CD8-positive, alpha-beta memory T cell (primary cell): ENCODE results near the gene SETD1B. TPM values are rescaled to one million over a fixed set of nuclear protein-coding genes. Genes with fewer than 3 reads are reported as not detected.

Source experiments
- CTCF ChIA-PET: fragments of 350-600 bp; sonication (Branson Sonifier 250); formaldehyde crosslinking; loops from one replicate; lab custom pipeline; 2021; ENCODE audit warnings: antibody characterized with exemption; lab: Charles Lee
- POLR2A ChIA-PET: fragments of 350-600 bp; sonication (Branson Sonifier 250); formaldehyde crosslinking; loops from one replicate; lab custom pipeline; 2021; ENCODE audit warnings: antibody characterized with exemption; lab: Charles Lee
- DNase-seq, 5 donors: peaks; one replicate each; pipeline versions ENCODE4 v3.0.0 to v3.0.0-alpha.2; 2020 to 2022; ENCODE audit warnings: mixed read lengths in 1 of 5
- H3K27ac ChIP-seq: one replicate; pipeline ENCODE4 v1.7.0; 2013; ENCODE audit warnings: low read depth, mild to moderate bottlenecking, low read length, moderate library complexity
- H3K27me3 ChIP-seq: 2 replicates; pipeline ENCODE4 v1.7.0; 2013; ENCODE audit warnings: low read length, mild to moderate bottlenecking; ENCODE audit not compliant: insufficient read depth, poor library complexity, severe bottlenecking
- H3K36me3 ChIP-seq: 2 replicates; pipeline ENCODE4 v1.7.0; 2013; ENCODE audit warnings: mild to moderate bottlenecking, low read length, moderate library complexity; ENCODE audit not compliant: insufficient read depth
- H3K4me1 ChIP-seq: 2 replicates; pipeline ENCODE4 v1.7.0; 2013; ENCODE audit warnings: mild to moderate bottlenecking, low read length, moderate library complexity; ENCODE audit not compliant: insufficient read depth
- H3K4me3 ChIP-seq: 2 replicates; pipeline ENCODE4 v1.7.0; 2013; ENCODE audit warnings: mild to moderate bottlenecking, low read length
- H3K9me3 ChIP-seq: 2 replicates; pipeline ENCODE4 v1.7.0; 2013; ENCODE audit warnings: mild to moderate bottlenecking, low read length
- H3K27ac Mint-ChIP-seq, 8 donors: one replicate each; pipeline ENCODE4 v1.8.0; 2020 to 2021; ENCODE audit warnings: mixed read lengths in 8 of 8, mild to moderate bottlenecking in 6 of 8, inconsistent platforms in 3 of 8, moderate library complexity in 3 of 8
- H3K27me3 Mint-ChIP-seq, 2 donors: one replicate each; pipeline ENCODE4 v1.8.0; 2020 to 2021; ENCODE audit warnings: mixed read lengths in 2 of 2, mild to moderate bottlenecking in 1 of 2, moderate library complexity in 1 of 2
- H3K36me3 Mint-ChIP-seq, 3 donors: one replicate each; pipeline ENCODE4 v1.8.0; 2020 to 2021; ENCODE audit warnings: mixed read lengths in 3 of 3, inconsistent platforms in 1 of 3, mild to moderate bottlenecking in 1 of 3
- H3K4me1 Mint-ChIP-seq, 3 donors: one replicate each; pipeline ENCODE4 v1.8.0; 2020 to 2021; ENCODE audit warnings: mixed read lengths in 3 of 3, inconsistent platforms in 1 of 3, mild to moderate bottlenecking in 1 of 3
- H3K4me3 Mint-ChIP-seq, 7 donors: one replicate each; pipeline ENCODE4 v1.8.0; 2020 to 2021; ENCODE audit warnings: mixed read lengths in 7 of 7, mild to moderate bottlenecking in 6 of 7, moderate library complexity in 4 of 7, inconsistent platforms in 2 of 7
- H3K9me3 Mint-ChIP-seq, 5 donors: one replicate each; pipeline ENCODE4 v1.8.0; 2020 to 2022; ENCODE audit warnings: mixed read lengths in 5 of 5, mild to moderate bottlenecking in 3 of 5, moderate library complexity in 2 of 5, inconsistent platforms in 1 of 5
- polyA plus RNA-seq: library from polyadenylated mRNA; unstranded; fragments of 300-500 nt; fragmentation: Illumina TruSeq; gene quantifications from one replicate; pipeline ENCODE4 v1.2.3, GENCODE V29; 2021
- total RNA-seq, 2 experiments: library from RNA; stranded (reverse); gene quantifications; one replicate each; pipeline ENCODE4 v1.2.3, GENCODE V29; 2021

The SETD1B gene
- total and polyA plus RNA-seq, 3 experiments from 2014 or later = 2.4 to 31.9 (median 31.3) TPM

GRCh38 chr12:121816925-121817647 lies 13.3 kb downstream of the SETD1B start:
- Mint-ChIP-seq H3K4me1 (peaks cover 18 to 33% (median 22%) of the 10 kb centered on the region in 3 donors), H3K27me3 (peaks cover 0 to 2% of the 10 kb centered on the region in 2 donors), H3K36me3 (peaks cover 6 to 86% (median 11%) of the 10 kb centered on the region in 3 donors), H3K9me3 (no peaks in the 10 kb centered on the region), H3K4me3 (no peak overlapping the region), H3K27ac (peak overlapping the region in 1 of 8 donors; percentile 60)
- Histone ChIP-seq H3K9me3 (no peaks in the 10 kb centered on the region), H3K4me1 (peaks cover 18% of the 10 kb centered on the region), H3K36me3 (peaks cover 47% of the 10 kb centered on the region), H3K4me3 (no peak overlapping the region), H3K27me3 (no peaks in the 10 kb centered on the region), H3K27ac (no peak overlapping the region)
- CTCF ChIA-PET = interaction anchor here (38.2 kb wide), 1 partner anchor 35 kb away, joined by 1908 read pairs; the partner anchor contains the start of genes RHOF and SETD1B
- peak in 1 of 5 donors; percentile 47 for DNase-seq
- POLR2A ChIA-PET = no interaction called here

GRCh38 chr12:121817648-121818043 lies 13.8 kb downstream of the SETD1B start:
- H3K27me3 Mint-ChIP-seq = peaks cover 0 to 2% of the 10 kb centered on the region in 2 donors
- DNase-seq = no peak
- no peaks in the 10 kb centered on the region for H3K9me3 Mint-ChIP-seq
- no peak overlapping the region for H3K27ac Mint-ChIP-seq
- Histone ChIP-seq H3K36me3 (peaks cover 47% of the 10 kb centered on the region), H3K27me3 (no peaks in the 10 kb centered on the region), H3K4me3 (no peak overlapping the region), H3K4me1 (peaks cover 12% of the 10 kb centered on the region), H3K9me3 (no peaks in the 10 kb centered on the region), H3K27ac (no peak overlapping the region)
- CTCF ChIA-PET = interaction anchor here (38.2 kb wide), 1 partner anchor 35 kb away, joined by 1908 read pairs; the partner anchor contains the start of genes RHOF and SETD1B
- POLR2A ChIA-PET = interaction anchor here (0.6 kb wide), 1 partner anchor 21 kb away, joined by 5 read pairs; no protein-coding TSS in a partner anchor
- no peak overlapping the region for H3K4me3 Mint-ChIP-seq
- peaks cover 6 to 86% (median 15%) of the 10 kb centered on the region in 3 donors for H3K36me3 Mint-ChIP-seq
- H3K4me1 Mint-ChIP-seq = peaks cover 16 to 28% (median 18%) of the 10 kb centered on the region in 3 donors

- peaks cover 52% of the 10 kb centered on the region for H3K36me3 ChIP-seq
- peaks cover 6 to 84% (median 14%) of the 10 kb centered on the region in 3 donors for H3K36me3 Mint-ChIP-seq
- peaks cover 5 to 15% (median 6%) of the 10 kb centered on the region in 3 donors for H3K4me1 Mint-ChIP-seq
- H3K27me3 Mint-ChIP-seq = no peaks in the 10 kb centered on the region
- ChIA-PET CTCF (interaction anchor here (38.2 kb wide), 1 partner anchor 37 kb away, joined by 1908 read pairs; the partner anchor contains the start of genes RHOF and SETD1B), POLR2A (no interaction called here)
- H3K27ac ChIP-seq = no peak overlapping the region
- H3K4me1 ChIP-seq = no peaks in the 10 kb centered on the region
- no peak overlapping the region for H3K4me3 ChIP-seq
- no peaks in the 10 kb centered on the region for H3K9me3 Mint-ChIP-seq
- no peaks in the 10 kb centered on the region for H3K27me3 ChIP-seq
- no peak overlapping the region for H3K4me3 Mint-ChIP-seq
- DNase-seq = peak in 1 of 5 donors; percentile 34
- H3K9me3 ChIP-seq = no peaks in the 10 kb centered on the region
- peak overlapping the region in 1 of 8 donors; percentile 10 for H3K27ac Mint-ChIP-seq
Measured at GRCh38 chr12:121819212-121819949, 15.6 kb downstream of the SETD1B start.

- no peak overlapping the region for H3K27ac Mint-ChIP-seq
- H3K27me3 ChIP-seq = no peaks in the 10 kb centered on the region
- H3K27ac ChIP-seq = no peak overlapping the region
- ChIA-PET CTCF (interaction anchor here (1.1 to 3.3 kb wide), 2 partner anchors 8 to 25 kb away, joined by 4 to 19 read pairs; no protein-coding TSS in a partner anchor), POLR2A (interaction anchor here (0.6 kb wide), 1 partner anchor 17 kb away, joined by 3 read pairs; no protein-coding TSS in a partner anchor)
- no peaks in the 10 kb centered on the region for H3K4me1 ChIP-seq
- H3K4me3 ChIP-seq = no peak overlapping the region
- no peaks in the 10 kb centered on the region for H3K9me3 Mint-ChIP-seq
- no peak overlapping the region for H3K4me3 Mint-ChIP-seq
- peaks cover 49% of the 10 kb centered on the region for H3K36me3 ChIP-seq
- peaks cover 5 to 15% (median 6%) of the 10 kb centered on the region in 3 donors for H3K4me1 Mint-ChIP-seq
- H3K9me3 ChIP-seq = no peaks in the 10 kb centered on the region
- H3K27me3 Mint-ChIP-seq = no peaks in the 10 kb centered on the region
- H3K36me3 Mint-ChIP-seq = peaks cover 6 to 84% (median 14%) of the 10 kb centered on the region in 3 donors
- DNase-seq = no peak
Measured at GRCh38 chr12:121820056-121820455, 16.2 kb downstream of the SETD1B start.

GRCh38 chr12:121822393-121823100 lies 18.7 kb downstream of the SETD1B start:
- Mint-ChIP-seq H3K9me3 (peaks cover 0 to 2% (median 0%) of the 10 kb centered on the region in 5 donors), H3K27me3 (no peaks in the 10 kb centered on the region), H3K4me1 (peaks cover 0 to 8% (median 3%) of the 10 kb centered on the region in 3 donors), H3K27ac (no peak overlapping the region), H3K36me3 (peaks cover 0 to 82% (median 11%) of the 10 kb centered on the region in 3 donors), H3K4me3 (no peak overlapping the region)
- ChIA-PET POLR2A (interaction anchor here (0.9 kb wide), 1 partner anchor 19 kb away, joined by 3 read pairs; no protein-coding TSS in a partner anchor), CTCF (interaction anchor here (3.3 kb wide), 1 partner anchor 27 kb away, joined by 19 read pairs; no protein-coding TSS in a partner anchor)
- Histone ChIP-seq H3K27ac (no peak overlapping the region), H3K4me1 (no peaks in the 10 kb centered on the region), H3K27me3 (no peaks in the 10 kb centered on the region), H3K9me3 (no peaks in the 10 kb centered on the region), H3K4me3 (no peak overlapping the region), H3K36me3 (peaks cover 36% of the 10 kb centered on the region)
- DNase-seq = peak in 1 of 5 donors; percentile 3

- DNase-seq = peak in 1 of 5 donors; percentile 2
- Mint-ChIP-seq H3K27ac (no peak overlapping the region), H3K9me3 (peaks cover 0 to 2% (median 0%) of the 10 kb centered on the region in 5 donors), H3K4me1 (peaks cover 0 to 8% (median 3%) of the 10 kb centered on the region in 3 donors), H3K36me3 (peaks cover 0 to 80% (median 9%) of the 10 kb centered on the region in 3 donors), H3K27me3 (no peaks in the 10 kb centered on the region), H3K4me3 (no peak overlapping the region)
- Histone ChIP-seq H3K36me3 (peaks cover 38% of the 10 kb centered on the region), H3K9me3 (no peaks in the 10 kb centered on the region), H3K27ac (no peak overlapping the region), H3K4me1 (no peaks in the 10 kb centered on the region), H3K27me3 (no peaks in the 10 kb centered on the region), H3K4me3 (no peak overlapping the region)
- POLR2A ChIA-PET = no interaction called here
- CTCF ChIA-PET = interaction anchor here (0.9 to 4.7 kb wide), 3 partner anchors 11 to 28 kb away, joined by 3 to 29 read pairs (median 19); no protein-coding TSS in a partner anchor
Measured at GRCh38 chr12:121823101-121823726, 19.4 kb downstream of the SETD1B start.

- no peaks in the 10 kb centered on the region for H3K9me3 ChIP-seq
- peaks cover 43% of the 10 kb centered on the region for H3K36me3 ChIP-seq
- no peaks in the 10 kb centered on the region for H3K27me3 ChIP-seq
- peaks cover 0 to 13% (median 6%) of the 10 kb centered on the region in 3 donors for H3K4me1 Mint-ChIP-seq
- CTCF ChIA-PET = interaction anchor here (0.9 to 4.7 kb wide), 3 partner anchors 8 to 29 kb away, joined by 3 to 29 read pairs (median 4); no protein-coding TSS in a partner anchor
- no peaks in the 10 kb centered on the region for H3K4me1 ChIP-seq
- no peak overlapping the region for H3K27ac ChIP-seq
- no peaks in the 10 kb centered on the region for H3K27me3 Mint-ChIP-seq
- POLR2A ChIA-PET = interaction anchor here (0.8 kb wide), 1 partner anchor 54 kb away, joined by 5 read pairs; no protein-coding TSS in a partner anchor
- peaks cover 0 to 82% (median 15%) of the 10 kb centered on the region in 3 donors for H3K36me3 Mint-ChIP-seq
- H3K9me3 Mint-ChIP-seq = peaks cover 0 to 2% (median 0%) of the 10 kb centered on the region in 5 donors
- H3K4me3 Mint-ChIP-seq = no peak overlapping the region
- no peak overlapping the region for H3K4me3 ChIP-seq
- peak in 1 of 5 donors; percentile 14 for DNase-seq
- no peak overlapping the region for H3K27ac Mint-ChIP-seq
Measured at GRCh38 chr12:121823727-121824115, 19.9 kb downstream of the SETD1B start.
